Measurements from ENCODE around the gene TRIM77.
A peak's percentile ranks its signal among the peaks of the same experiment; 100 is the strongest.
"Not testable (repeated sequence)": the region's sequence is repeated elsewhere in the genome, so short reads cannot be mapped to it uniquely, and the experiment has no call there.

TRIM77 gene

GRCh38 chr11:89709999-89710398, at the start of gene TRIM77:
TRIM77 (plus strand) TSS chr11:89710299; CDS start chr11:89710299, 0 bp downstream.
- not testable (repeated sequence) for H3K4me3 ChIP-seq (ENCODE audit: severe bottlenecking); ATAC-seq (ENCODE audit: low read depth); H3K27ac ChIP-seq (ENCODE audit: poor library complexity, severe bottlenecking); H3K27me3 ChIP-seq (ENCODE audit: insufficient read depth, poor library complexity, severe bottlenecking); H3K36me3 ChIP-seq (ENCODE audit: low read depth); H3K9me3 ChIP-seq (ENCODE audit: severe bottlenecking); DNase-seq (ENCODE audit: low spot score); H3K4me1 ChIP-seq (ENCODE audit: insufficient read depth, poor library complexity, severe bottlenecking)

GRCh38 chr11:89667001-89667400, 43.1 kb upstream of the TRIM77 start:
- ATAC-seq (ENCODE audit: low read depth) (no peak), DNase-seq (ENCODE audit: low spot score) (no peak)
- no peak for TF ChIP-seq CTCF (IDR thresholded peaks at IDR 0.05; ENCODE audit: poor library complexity, severe bottlenecking)
- no peaks in the 10 kb centered on the region for H3K36me3 ChIP-seq (ENCODE audit: low read depth)
- no peaks in the 10 kb centered on the region for H3K4me1 ChIP-seq (ENCODE audit: insufficient read depth, poor library complexity, severe bottlenecking)
- no peaks in the 10 kb centered on the region for H3K27me3 ChIP-seq (ENCODE audit: insufficient read depth, poor library complexity, severe bottlenecking)
- no peak overlapping the region for H3K27ac ChIP-seq (ENCODE audit: poor library complexity, severe bottlenecking)
- no peaks in the 10 kb centered on the region for H3K9me3 ChIP-seq (ENCODE audit: severe bottlenecking)
- no peak overlapping the region for H3K4me3 ChIP-seq (ENCODE audit: severe bottlenecking)

- not testable (repeated sequence) for H3K9me3 ChIP-seq (ENCODE audit: severe bottlenecking); H3K27ac ChIP-seq (ENCODE audit: poor library complexity, severe bottlenecking); DNase-seq (ENCODE audit: low spot score); H3K4me1 ChIP-seq (ENCODE audit: insufficient read depth, poor library complexity, severe bottlenecking); H3K27me3 ChIP-seq (ENCODE audit: insufficient read depth, poor library complexity, severe bottlenecking); ATAC-seq (ENCODE audit: low read depth); H3K4me3 ChIP-seq (ENCODE audit: severe bottlenecking); H3K36me3 ChIP-seq (ENCODE audit: low read depth)
Observed at GRCh38 chr11:89668158-89668557, 41.9 kb upstream of the TRIM77 start.

- ATAC-seq (ENCODE audit: low read depth); H3K4me3 ChIP-seq (ENCODE audit: severe bottlenecking); H3K4me1 ChIP-seq (ENCODE audit: insufficient read depth, poor library complexity, severe bottlenecking); H3K27ac ChIP-seq (ENCODE audit: poor library complexity, severe bottlenecking); H3K9me3 ChIP-seq (ENCODE audit: severe bottlenecking); H3K27me3 ChIP-seq (ENCODE audit: insufficient read depth, poor library complexity, severe bottlenecking); DNase-seq (ENCODE audit: low spot score); H3K36me3 ChIP-seq (ENCODE audit: low read depth): not testable (repeated sequence)
Observed at GRCh38 chr11:89669586-89669985, 40.5 kb upstream of the TRIM77 start.

GRCh38 chr11:89669993-89670669, 40.0 kb upstream of the TRIM77 start:
- H3K36me3 ChIP-seq (ENCODE audit: low read depth); H3K9me3 ChIP-seq (ENCODE audit: severe bottlenecking); H3K4me3 ChIP-seq (ENCODE audit: severe bottlenecking); H3K27me3 ChIP-seq (ENCODE audit: insufficient read depth, poor library complexity, severe bottlenecking); ATAC-seq (ENCODE audit: low read depth); H3K27ac ChIP-seq (ENCODE audit: poor library complexity, severe bottlenecking); H3K4me1 ChIP-seq (ENCODE audit: insufficient read depth, poor library complexity, severe bottlenecking); DNase-seq (ENCODE audit: low spot score): not testable (repeated sequence)

GRCh38 chr11:89672547-89672946, 37.6 kb upstream of the TRIM77 start:
- H3K4me1 ChIP-seq (ENCODE audit: insufficient read depth, poor library complexity, severe bottlenecking); H3K9me3 ChIP-seq (ENCODE audit: severe bottlenecking); DNase-seq (ENCODE audit: low spot score); H3K27ac ChIP-seq (ENCODE audit: poor library complexity, severe bottlenecking); ATAC-seq (ENCODE audit: low read depth); H3K4me3 ChIP-seq (ENCODE audit: severe bottlenecking); H3K27me3 ChIP-seq (ENCODE audit: insufficient read depth, poor library complexity, severe bottlenecking); H3K36me3 ChIP-seq (ENCODE audit: low read depth): not testable (repeated sequence)

- not testable (repeated sequence) for H3K27me3 ChIP-seq (ENCODE audit: insufficient read depth, poor library complexity, severe bottlenecking); DNase-seq (ENCODE audit: low spot score); H3K36me3 ChIP-seq (ENCODE audit: low read depth); H3K9me3 ChIP-seq (ENCODE audit: severe bottlenecking); ATAC-seq (ENCODE audit: low read depth); H3K27ac ChIP-seq (ENCODE audit: poor library complexity, severe bottlenecking); H3K4me3 ChIP-seq (ENCODE audit: severe bottlenecking); H3K4me1 ChIP-seq (ENCODE audit: insufficient read depth, poor library complexity, severe bottlenecking)
Observed at GRCh38 chr11:89673380-89673779, 36.7 kb upstream of the TRIM77 start.

- H3K9me3 ChIP-seq (ENCODE audit: severe bottlenecking); H3K36me3 ChIP-seq (ENCODE audit: low read depth); H3K27ac ChIP-seq (ENCODE audit: poor library complexity, severe bottlenecking); H3K4me1 ChIP-seq (ENCODE audit: insufficient read depth, poor library complexity, severe bottlenecking); DNase-seq (ENCODE audit: low spot score); ATAC-seq (ENCODE audit: low read depth); H3K27me3 ChIP-seq (ENCODE audit: insufficient read depth, poor library complexity, severe bottlenecking); H3K4me3 ChIP-seq (ENCODE audit: severe bottlenecking): not testable (repeated sequence)
- TF ChIP-seq CTCF (IDR thresholded peaks at IDR 0.05; ENCODE audit: poor library complexity, severe bottlenecking) = peak; percentile 52
Observed at GRCh38 chr11:89675383-89675782, 34.7 kb upstream of the TRIM77 start.

- not testable (repeated sequence) for DNase-seq (ENCODE audit: low spot score); ATAC-seq (ENCODE audit: low read depth); H3K27ac ChIP-seq (ENCODE audit: poor library complexity, severe bottlenecking); H3K36me3 ChIP-seq (ENCODE audit: low read depth); H3K27me3 ChIP-seq (ENCODE audit: insufficient read depth, poor library complexity, severe bottlenecking); H3K4me1 ChIP-seq (ENCODE audit: insufficient read depth, poor library complexity, severe bottlenecking); H3K4me3 ChIP-seq (ENCODE audit: severe bottlenecking); H3K9me3 ChIP-seq (ENCODE audit: severe bottlenecking)
Observed at GRCh38 chr11:89675948-89676347, 34.2 kb upstream of the TRIM77 start.

- H3K36me3 ChIP-seq (ENCODE audit: low read depth); H3K4me1 ChIP-seq (ENCODE audit: insufficient read depth, poor library complexity, severe bottlenecking); H3K9me3 ChIP-seq (ENCODE audit: severe bottlenecking); H3K27ac ChIP-seq (ENCODE audit: poor library complexity, severe bottlenecking); H3K4me3 ChIP-seq (ENCODE audit: severe bottlenecking); ATAC-seq (ENCODE audit: low read depth); H3K27me3 ChIP-seq (ENCODE audit: insufficient read depth, poor library complexity, severe bottlenecking); DNase-seq (ENCODE audit: low spot score): not testable (repeated sequence)
Observed at GRCh38 chr11:89707080-89707479, 3.0 kb upstream of the TRIM77 start.

All from RWPE2 (cell line).